Naive thymus-derived CD4-positive, alpha-beta T cell (primary cell): ENCODE data around the gene PCSK1. TPM values are rescaled to one million over a fixed set of nuclear protein-coding genes. Genes with fewer than 3 reads are reported as not detected.

Experiments
- ATAC-seq: fragments of 150-1000 bp; cut with Tn5 transposase; 2 replicates; pipeline ENCODE4 v1.10.0; 2021; ENCODE audit warnings: mild to moderate bottlenecking, moderate library complexity
- CTCF ChIA-PET: fragments of 350-600 bp; sonication (Branson Sonifier 250); formaldehyde crosslinking; loops from one replicate; lab custom pipeline; 2021; ENCODE audit warnings: antibody characterized with exemption; lab: Charles Lee
- POLR2A ChIA-PET: fragments of 350-600 bp; sonication (Branson Sonifier 250); formaldehyde crosslinking; loops from one replicate; lab custom pipeline; 2021; ENCODE audit warnings: antibody characterized with exemption, inconsistent platforms; lab: Charles Lee
- DNase-seq, 9 donors: peaks; one replicate each; pipeline versions ENCODE4 v3.0.0 to v3.0.0-alpha.2; 2020 to 2022; ENCODE audit warnings: mixed read lengths in 1 of 9
- H3K27ac ChIP-seq: one replicate; pipeline ENCODE4 v1.7.0; 2013; ENCODE audit warnings: mild to moderate bottlenecking, low read depth, low read length, moderate library complexity
- H3K27me3 ChIP-seq, 2 donors: one replicate each; pipeline ENCODE4 v1.7.0; 2013; ENCODE audit warnings: low read length in 2 of 2, mild to moderate bottlenecking in 2 of 2, moderate library complexity in 2 of 2; ENCODE audit not compliant: control insufficient read depth in 2 of 2, insufficient read depth in 2 of 2
- H3K36me3 ChIP-seq, 3 experiments: 1 replicate in 2 of 3; 2 replicates in 1 of 3; pipeline ENCODE4 v1.7.0; 2013; ENCODE audit warnings: low read length in 3 of 3, mild to moderate bottlenecking in 3 of 3, moderate library complexity in 1 of 3; ENCODE audit not compliant: insufficient read depth in 3 of 3, control insufficient read depth in 2 of 3
- H3K4me1 ChIP-seq, 2 donors: one replicate each; pipeline ENCODE4 v1.7.0; 2013; ENCODE audit warnings: low read length in 2 of 2, mild to moderate bottlenecking in 2 of 2, moderate library complexity in 1 of 2; ENCODE audit not compliant: control insufficient read depth in 2 of 2, insufficient read depth in 2 of 2
- H3K4me3 ChIP-seq: 2 replicates; pipeline ENCODE4 v1.7.0; 2013; ENCODE audit warnings: mild to moderate bottlenecking, low read length
- H3K9me3 ChIP-seq, 3 experiments: 1 replicate in 2 of 3; 2 replicates in 1 of 3; pipeline ENCODE4 v1.7.0; 2013; ENCODE audit warnings: low read length in 3 of 3; ENCODE audit not compliant: control insufficient read depth in 2 of 3
- H3K27ac Mint-ChIP-seq, 9 donors: one replicate each; pipeline ENCODE4 v1.8.0; 2020 to 2022; ENCODE audit warnings: mixed read lengths in 9 of 9, mild to moderate bottlenecking in 8 of 9, moderate library complexity in 5 of 9, inconsistent platforms in 2 of 9
- H3K27me3 Mint-ChIP-seq, 5 donors: one replicate each; pipeline ENCODE4 v1.8.0; 2021 to 2022; ENCODE audit warnings: mixed read lengths in 5 of 5, mild to moderate bottlenecking in 1 of 5
- H3K36me3 Mint-ChIP-seq, 5 donors: one replicate each; pipeline ENCODE4 v1.8.0; 2020 to 2022; ENCODE audit warnings: mixed read lengths in 5 of 5, mild to moderate bottlenecking in 3 of 5, inconsistent platforms in 1 of 5
- H3K4me1 Mint-ChIP-seq, 7 donors: one replicate each; pipeline ENCODE4 v1.8.0; 2020 to 2022; ENCODE audit warnings: mixed read lengths in 7 of 7, mild to moderate bottlenecking in 3 of 7, inconsistent platforms in 1 of 7
- H3K4me3 Mint-ChIP-seq, 10 donors: one replicate each; pipeline ENCODE4 v1.8.0; 2020 to 2022; ENCODE audit warnings: mild to moderate bottlenecking in 10 of 10, mixed read lengths in 10 of 10, moderate library complexity in 6 of 10, inconsistent platforms in 2 of 10
- H3K9me3 Mint-ChIP-seq, 11 donors: one replicate each; pipeline ENCODE4 v1.8.0; 2020 to 2022; ENCODE audit warnings: mixed read lengths in 11 of 11, mild to moderate bottlenecking in 4 of 11, inconsistent platforms in 1 of 11, moderate library complexity in 1 of 11
- intact Hi-C, 2 donors: fragments of 100-400 bp; cut with micrococcal nuclease; formaldehyde crosslinking; loops; one replicate each; pipeline ENCODE4 v1.15.1; 2023
- polyA plus RNA-seq, 2 donors: library from polyadenylated mRNA; unstranded; fragments of 300-500 nt; fragmentation: Illumina TruSeq; gene quantifications; one replicate each; pipeline ENCODE4 v1.2.3, GENCODE V29; 2021
- total RNA-seq, 6 experiments: library from RNA in 5 of 6; stranded (reverse) in 5 of 6; gene quantifications; 1 replicate in 5 of 6; 2 replicates in 1 of 6; pipeline ENCODE4 v1.2.3 and lab custom pipeline; 2021 to 2026

Gene PCSK1
- total and polyA plus RNA-seq, 7 experiments from 2014 or later: not detected

- no peak overlapping the region for H3K4me3 ChIP-seq
- no peak overlapping the region for H3K27ac Mint-ChIP-seq
- POLR2A ChIA-PET: interaction anchor here (0.6 kb wide), 1 partner anchor 747 kb away, joined by 3 read pairs; no protein-coding TSS in a partner anchor
- intact Hi-C loops: no loop called here
- DNase-seq: no peak
- H3K9me3 ChIP-seq: no peaks in the 10 kb centered on the region
- peaks cover 0 to 1% (median 0%) of the 10 kb centered on the region in 11 donors for H3K9me3 Mint-ChIP-seq
- CTCF ChIA-PET: no interaction called here
- H3K36me3 Mint-ChIP-seq: no peaks in the 10 kb centered on the region
- ATAC-seq: no peak
- H3K27me3 ChIP-seq: no peaks in the 10 kb centered on the region
- no peaks in the 10 kb centered on the region for H3K4me1 ChIP-seq
- no peak overlapping the region for H3K27ac ChIP-seq
- no peaks in the 10 kb centered on the region for H3K4me1 Mint-ChIP-seq
- no peaks in the 10 kb centered on the region for H3K36me3 ChIP-seq
- H3K27me3 Mint-ChIP-seq: peaks cover 30 to 43% (median 40%) of the 10 kb centered on the region in 5 donors
- no peak overlapping the region for H3K4me3 Mint-ChIP-seq
Measured at GRCh38 chr5:96447949-96448348, 14.9 kb upstream of the PCSK1 start.

GRCh38 chr5:96440185-96440538, 7.1 kb upstream of the PCSK1 start:
- Histone ChIP-seq H3K4me1 (no peaks in the 10 kb centered on the region), H3K9me3 (no peaks in the 10 kb centered on the region), H3K36me3 (no peaks in the 10 kb centered on the region), H3K27me3 (peaks cover 0 to 2% of the 10 kb centered on the region in 2 donors), H3K4me3 (no peak overlapping the region), H3K27ac (no peak overlapping the region)
- ATAC-seq (no peak), DNase-seq (no peak)
- CTCF ChIA-PET: no interaction called here
- H3K4me3 Mint-ChIP-seq: no peak overlapping the region
- H3K4me1 Mint-ChIP-seq: peaks cover 0 to 12% (median 0%) of the 10 kb centered on the region in 7 donors
- H3K9me3 Mint-ChIP-seq: no peaks in the 10 kb centered on the region
- no peak overlapping the region for H3K27ac Mint-ChIP-seq
- H3K27me3 Mint-ChIP-seq: peaks cover 44 to 63% (median 62%) of the 10 kb centered on the region in 5 donors
- intact Hi-C loops: no loop called here
- POLR2A ChIA-PET: no interaction called here
- no peaks in the 10 kb centered on the region for H3K36me3 Mint-ChIP-seq

GRCh38 chr5:96439477-96440184, 6.6 kb upstream of the PCSK1 start:
- intact Hi-C loops: no loop called here
- peaks cover 0 to 2% of the 10 kb centered on the region in 2 donors for H3K27me3 ChIP-seq
- DNase-seq (no peak), ATAC-seq (no peak)
- peaks cover 0 to 3% (median under 1%) of the 10 kb centered on the region in 11 donors for H3K9me3 Mint-ChIP-seq
- no peaks in the 10 kb centered on the region for H3K4me1 ChIP-seq
- H3K36me3 ChIP-seq: no peaks in the 10 kb centered on the region
- peaks cover 0 to 2% (median 0%) of the 10 kb centered on the region in 5 donors for H3K36me3 Mint-ChIP-seq
- POLR2A ChIA-PET: no interaction called here
- no peaks in the 10 kb centered on the region for H3K9me3 ChIP-seq
- H3K4me3 ChIP-seq: no peak overlapping the region
- peaks cover 48 to 68% (median 63%) of the 10 kb centered on the region in 5 donors for H3K27me3 Mint-ChIP-seq
- CTCF ChIA-PET: no interaction called here
- H3K27ac Mint-ChIP-seq: no peak overlapping the region
- no peak overlapping the region for H3K27ac ChIP-seq
- peak overlapping the region in 1 of 10 donors; percentile 44 for H3K4me3 Mint-ChIP-seq
- H3K4me1 Mint-ChIP-seq: peaks cover 0 to 12% (median 2%) of the 10 kb centered on the region in 7 donors

- DNase-seq (peak in 6 of 9 donors; percentile 8 to 34 (median 19)), ATAC-seq (peak; percentile 61)
- CTCF ChIA-PET: no interaction called here
- H3K4me1 ChIP-seq: no peaks in the 10 kb centered on the region
- H3K4me1 Mint-ChIP-seq: peaks cover 3 to 25% (median 9%) of the 10 kb centered on the region in 7 donors
- H3K36me3 ChIP-seq: no peaks in the 10 kb centered on the region
- H3K4me3 Mint-ChIP-seq: no peak overlapping the region
- peaks cover 76 to 91% (median 79%) of the 10 kb centered on the region in 5 donors for H3K27me3 Mint-ChIP-seq
- H3K27ac Mint-ChIP-seq: no peak overlapping the region
- no peak overlapping the region for H3K27ac ChIP-seq
- peaks cover 0 to 7% (median 1%) of the 10 kb centered on the region in 5 donors for H3K36me3 Mint-ChIP-seq
- H3K27me3 ChIP-seq: peaks cover 10% of the 10 kb centered on the region in 2 donors
- no peaks in the 10 kb centered on the region for H3K9me3 ChIP-seq
- peaks cover 0 to 19% (median 7%) of the 10 kb centered on the region in 11 donors for H3K9me3 Mint-ChIP-seq
- intact Hi-C loops: loop anchor here in 1 of 2 donors (2.0 kb wide), 1 partner anchor 51 kb away; no protein-coding TSS in a partner anchor
- POLR2A ChIA-PET: no interaction called here
- no peak overlapping the region for H3K4me3 ChIP-seq
Measured at GRCh38 chr5:96434201-96434645, 1.2 kb upstream of the PCSK1 start.

- Mint-ChIP-seq H3K27me3 (peaks cover 65 to 86% (median 77%) of the 10 kb centered on the region in 5 donors), H3K4me3 (peak overlapping the region in 1 of 10 donors; percentile 30), H3K9me3 (peaks cover 0 to 19% (median 7%) of the 10 kb centered on the region in 11 donors), H3K27ac (no peak overlapping the region), H3K36me3 (peaks cover 0 to 7% (median 1%) of the 10 kb centered on the region in 5 donors), H3K4me1 (peaks cover 3 to 25% (median 9%) of the 10 kb centered on the region in 7 donors)
- peaks cover 10% of the 10 kb centered on the region in 2 donors for H3K27me3 ChIP-seq
- DNase-seq (no peak), ATAC-seq (no peak)
- H3K4me3 ChIP-seq: no peak overlapping the region
- H3K27ac ChIP-seq: no peak overlapping the region
- no peaks in the 10 kb centered on the region for H3K36me3 ChIP-seq
- POLR2A ChIA-PET: no interaction called here
- H3K4me1 ChIP-seq: no peaks in the 10 kb centered on the region
- CTCF ChIA-PET: interaction anchor here (0.5 kb wide), 1 partner anchor 167 kb away, joined by 3 read pairs; no protein-coding TSS in a partner anchor
- intact Hi-C loops: no loop called here
- no peaks in the 10 kb centered on the region for H3K9me3 ChIP-seq
Measured at GRCh38 chr5:96432216-96433065, 607 bp downstream of the PCSK1 start.

GRCh38 chr5:96431376-96432187, 1.5 kb downstream of the PCSK1 start:
- no peak overlapping the region for H3K4me3 Mint-ChIP-seq
- H3K4me1 Mint-ChIP-seq: peaks cover 3 to 25% (median 9%) of the 10 kb centered on the region in 7 donors
- Histone ChIP-seq H3K27ac (no peak overlapping the region), H3K36me3 (no peaks in the 10 kb centered on the region), H3K27me3 (peaks cover 10 to 13% of the 10 kb centered on the region in 2 donors), H3K9me3 (no peaks in the 10 kb centered on the region), H3K4me3 (no peak overlapping the region), H3K4me1 (no peaks in the 10 kb centered on the region)
- no peak overlapping the region for H3K27ac Mint-ChIP-seq
- peaks cover 57 to 86% (median 77%) of the 10 kb centered on the region in 5 donors for H3K27me3 Mint-ChIP-seq
- intact Hi-C loops: no loop called here
- ChIA-PET POLR2A (no interaction called here), CTCF (interaction anchor here (0.5 kb wide), 1 partner anchor 168 kb away, joined by 3 read pairs; no protein-coding TSS in a partner anchor)
- H3K36me3 Mint-ChIP-seq: peaks cover 0 to 7% (median 1%) of the 10 kb centered on the region in 5 donors
- DNase-seq (no peak), ATAC-seq (no peak)
- peaks cover 0 to 19% (median 7%) of the 10 kb centered on the region in 11 donors for H3K9me3 Mint-ChIP-seq
